H1 (cell line): Measurements from ENCODE around the gene NIN. TPM values are rescaled to one million over a fixed set of nuclear protein-coding genes. Genes with fewer than 3 reads are reported as not detected.

Experiments
- CTCF ChIA-PET: fragments of 300-600 bp; sonication (Branson Sonifier 250); formaldehyde crosslinking; loops from one replicate; lab custom pipeline; 2021; ENCODE audit not compliant: partially characterized antibody; lab: Charles Lee
- POLR2A ChIA-PET: fragments of 300-600 bp; sonication (Branson Sonifier 250); formaldehyde crosslinking; loops from one replicate; lab custom pipeline; 2021; ENCODE audit warnings: inconsistent platforms; ENCODE audit not compliant: partially characterized antibody; lab: Charles Lee
- DNase-seq, 2 experiments: peaks; one replicate each; pipeline versions ENCODE4 v3.0.0 to v3.0.0-alpha.2; 2010 to 2022; ENCODE audit warnings: low spot score in 2 of 2, low read depth in 1 of 2, mixed read lengths in 1 of 2
- FAIRE-seq: peaks from 2 replicates; lab custom pipeline; 2011; peaks lifted over from hg19 to GRCh38; lab: Jason Lieb, UNC
- H2AFZ ChIP-seq: 2 replicates; pipeline ENCODE4 v1.8.1; 2012; ENCODE audit warnings: low read length, inconsistent platforms
- H2AK5ac ChIP-seq: 2 replicates; pipeline ENCODE4 v1.6.1; 2013; ENCODE audit warnings: low read depth, low read length
- H2BK120ac ChIP-seq: replicated peaks from 2 replicates; pipeline ENCODE3; 2013; ENCODE audit warnings: low read depth, low read length, inconsistent platforms
- H2BK12ac ChIP-seq: 2 replicates; pipeline ENCODE4 v1.6.1; 2013; ENCODE audit warnings: low read depth, low read length
- H2BK15ac ChIP-seq: 2 replicates; pipeline ENCODE4 v1.6.1; 2013; ENCODE audit warnings: low read length
- H2BK20ac ChIP-seq: 2 replicates; pipeline ENCODE4 v1.6.1; 2013; ENCODE audit warnings: low read length
- H2BK5ac ChIP-seq: 2 replicates; pipeline ENCODE4 v1.6.1; 2013; ENCODE audit warnings: low read depth, low read length
- H3K14ac ChIP-seq: 2 replicates; pipeline ENCODE4 v1.6.1; 2013; ENCODE audit warnings: inconsistent platforms; ENCODE audit not compliant: insufficient read length
- H3K18ac ChIP-seq: 2 replicates; pipeline ENCODE4 v1.6.1; 2013; ENCODE audit warnings: low read length; ENCODE audit errors: extremely low read depth
- H3K23ac ChIP-seq: 2 replicates; pipeline ENCODE4 v1.6.1; 2013; ENCODE audit warnings: inconsistent platforms; ENCODE audit not compliant: insufficient read length
- H3K23me2 ChIP-seq: 2 replicates; pipeline ENCODE4 v1.6.1; 2013; ENCODE audit warnings: low read depth, low read length
- H3K27ac ChIP-seq: 2 replicates; pipeline ENCODE4 v1.6.1; 2011; ENCODE audit warnings: low read depth, low read length, inconsistent platforms
- H3K27me3 ChIP-seq, 4 experiments: replicated peaks in 1 of 4; 1 replicate in 1 of 4; 2 replicates in 3 of 4; pipeline versions ENCODE4 v1.6.1 to v1.8.1; 2011 to 2013; ENCODE audit warnings: low read length in 3 of 4, mild to moderate bottlenecking in 3 of 4, inconsistent platforms in 2 of 4, mixed read lengths in 2 of 4, moderate library complexity in 1 of 4; ENCODE audit not compliant: control insufficient read depth in 3 of 4, insufficient read depth in 3 of 4; ENCODE audit errors: extremely low read depth in 1 of 4
- H3K36me3 ChIP-seq, 4 experiments: 2 replicates each; pipeline versions ENCODE4 v1.6.1 to v1.8.1; 2011 to 2013; ENCODE audit warnings: mild to moderate bottlenecking in 4 of 4, low read length in 3 of 4, moderate library complexity in 2 of 4, control low read depth in 1 of 4, inconsistent platforms in 1 of 4; ENCODE audit not compliant: insufficient read depth in 4 of 4, control insufficient read depth in 2 of 4
- H3K4ac ChIP-seq: replicated peaks from 2 replicates; pipeline ENCODE3; 2013; ENCODE audit warnings: low read length, low read depth, mixed read lengths, inconsistent platforms; ENCODE audit not compliant: insufficient read length
- H3K4me1 ChIP-seq, 4 experiments: replicated peaks in 1 of 4; 1 replicate in 1 of 4; 2 replicates in 3 of 4; pipeline versions ENCODE4 v1.6.1 to v1.8.1; 2011 to 2013; ENCODE audit warnings: low read length in 3 of 4, inconsistent platforms in 2 of 4, mixed read lengths in 1 of 4; ENCODE audit not compliant: insufficient read depth in 4 of 4, control insufficient read depth in 3 of 4
- H3K4me2 ChIP-seq, 2 experiments: 2 replicates each; pipeline versions ENCODE4 v1.6.1 to v1.8.1; 2011 to 2013; ENCODE audit warnings: low read depth in 2 of 2, low read length in 2 of 2, control low read depth in 1 of 2, inconsistent platforms in 1 of 2, mild to moderate bottlenecking in 1 of 2; ENCODE audit not compliant: insufficient read depth in 1 of 2
- H3K4me3 ChIP-seq, 4 experiments: fragments of 200-600, 300-600 bp in 1 of 4; sonication (generic), shearing (Covaris generic), sonication (Bioruptor Twin) in 1 of 4; 2 replicates each; pipeline versions ENCODE4 v1.5.1 to v1.8.1; 2011 to 2016; ENCODE audit warnings: low read length in 4 of 4, low read depth in 3 of 4, control low read depth in 2 of 4, inconsistent platforms in 2 of 4, mild to moderate bottlenecking in 2 of 4, mixed read lengths in 1 of 4, moderate library complexity in 1 of 4; ENCODE audit not compliant: insufficient read depth in 2 of 4; ENCODE audit errors: extremely low read depth in 1 of 4
- H3K56ac ChIP-seq: replicated peaks from 2 replicates; pipeline ENCODE3; 2013; ENCODE audit warnings: low read depth, mild to moderate bottlenecking, mixed read lengths, low read length, inconsistent platforms; ENCODE audit not compliant: insufficient read length
- H3K79me1 ChIP-seq: 2 replicates; pipeline ENCODE4 v1.6.1; 2013; ENCODE audit warnings: low read depth, low read length, control low read depth
- H3K79me2 ChIP-seq, 2 experiments: 2 replicates each; pipeline versions ENCODE4 v1.6.1 to v1.8.1; 2012 to 2013; ENCODE audit warnings: low read length in 2 of 2, mild to moderate bottlenecking in 2 of 2, inconsistent platforms in 1 of 2; ENCODE audit not compliant: insufficient read depth in 2 of 2, control insufficient read depth in 1 of 2
- H3K9ac ChIP-seq, 4 experiments: replicated peaks in 1 of 4; 1 replicate in 1 of 4; 2 replicates in 3 of 4; pipeline versions ENCODE4 v1.6.1 to v1.8.1; 2011 to 2013; ENCODE audit warnings: low read depth in 3 of 4, low read length in 3 of 4, control low read depth in 2 of 4, mild to moderate bottlenecking in 2 of 4, moderate library complexity in 2 of 4, inconsistent platforms in 1 of 4; ENCODE audit errors: extremely low read depth in 1 of 4
- H3K9me3 ChIP-seq, 2 experiments: 2 replicates each; pipeline versions ENCODE4 v1.6.1 to v1.8.1; 2012 to 2013; ENCODE audit warnings: mild to moderate bottlenecking in 2 of 2, moderate library complexity in 2 of 2, control low read depth in 1 of 2, inconsistent platforms in 1 of 2, low read depth in 1 of 2, low read length in 1 of 2, mixed read lengths in 1 of 2; ENCODE audit not compliant: insufficient read depth in 2 of 2
- H4K20me1 ChIP-seq, 2 experiments: replicated peaks in 1 of 2; 2 replicates each; pipeline versions ENCODE3 to v1.8.1; 2011 to 2013; ENCODE audit warnings: inconsistent platforms in 2 of 2, low read length in 2 of 2, mild to moderate bottlenecking in 1 of 2; ENCODE audit not compliant: insufficient read depth in 2 of 2, control insufficient read depth in 1 of 2
- H4K5ac ChIP-seq: 2 replicates; pipeline ENCODE4 v1.6.1; 2013; ENCODE audit warnings: low read length, low read depth, mixed read lengths, inconsistent platforms; ENCODE audit not compliant: insufficient read length
- H4K8ac ChIP-seq: 2 replicates; pipeline ENCODE4 v1.8.0; 2013; ENCODE audit warnings: mild to moderate bottlenecking, moderate library complexity, low read length, inconsistent platforms; ENCODE audit not compliant: insufficient read depth; ENCODE audit errors: extremely low read depth
- H4K91ac ChIP-seq: replicated peaks from 2 replicates; pipeline ENCODE3; 2013; ENCODE audit warnings: low read length, mixed read lengths, inconsistent platforms; ENCODE audit not compliant: insufficient read length
- BACH1 ChIP-seq: IDR thresholded peaks from 2 replicates; pipeline ENCODE4 v1.6.1; 2012; ENCODE audit warnings: low read length, improper control_type of control experiment
- CHD1 ChIP-seq: IDR thresholded peaks from 2 replicates; pipeline ENCODE4 v1.6.1; 2012; ENCODE audit warnings: low read depth, low read length, improper control_type of control experiment
- WGBS, 2 experiments: shearing (Covaris generic) in 1 of 2; methylation state at CpG; one replicate each; pipeline versions ENCODE4 v1.1.6 to v1.1.7; 2013 to 2015; ENCODE audit warnings: low lambda C conversion rate in 2 of 2, mixed read lengths in 2 of 2, inconsistent platforms in 1 of 2, low coverage in 1 of 2, missing lambda C conversion rate in 1 of 2; ENCODE audit not compliant: insufficient replicate concordance in 2 of 2, insufficient coverage in 1 of 2, insufficient read length in 1 of 2; ENCODE audit errors: extremely low coverage in 1 of 2, missing lambda C conversion rate in 1 of 2; 5-methylcytosine and 5-hydroxymethylcytosine counted together
- long read RNA-seq, 2 experiments: library from RNA in 1 of 2; library from capped mRNA in 1 of 2; stranded (forward); transcript quantifications; one replicate each; pipeline ENCODE4 v2.0.0, GENCODE V29; 2021; ENCODE audit warnings: inconsistent platforms in 1 of 2
- polyA minus RNA-seq, 3 experiments: library from RNA; depleted of rRNA, polyadenylated mRNA; stranded (reverse); fragments of >200 nt; gene quantifications; 1 replicate in 2 of 3; 2 replicates in 1 of 3; pipeline ENCODE4 v1.2.3, GENCODE V29; 2011
- polyA plus RNA-seq, 7 experiments: library from polyadenylated mRNA; depleted of rRNA in 3 of 7; stranded (reverse) in 5 of 7; unstranded in 2 of 7; fragments of >200 nt in 5 of 7; fragments of 200-250 nt in 2 of 7; gene quantifications; 1 replicate in 5 of 7; 2 replicates in 1 of 7; 4 replicates in 1 of 7; pipeline versions ENCODE4 v1.2.1 to v1.2.3, GENCODE V29; 2011 to 2013; ENCODE audit warnings: missing spikeins in 2 of 7, mixed read lengths in 2 of 7
- total RNA-seq: library from RNA; stranded (reverse); fragmentation: NEBNext Ultra II Directional; extraction: Animal tissue kit (Norgen Biotek cat#: 25700); gene quantifications from 2 replicates; pipeline ENCODE4 v1.2.1, GENCODE V29; 2021

NIN gene, protein sequence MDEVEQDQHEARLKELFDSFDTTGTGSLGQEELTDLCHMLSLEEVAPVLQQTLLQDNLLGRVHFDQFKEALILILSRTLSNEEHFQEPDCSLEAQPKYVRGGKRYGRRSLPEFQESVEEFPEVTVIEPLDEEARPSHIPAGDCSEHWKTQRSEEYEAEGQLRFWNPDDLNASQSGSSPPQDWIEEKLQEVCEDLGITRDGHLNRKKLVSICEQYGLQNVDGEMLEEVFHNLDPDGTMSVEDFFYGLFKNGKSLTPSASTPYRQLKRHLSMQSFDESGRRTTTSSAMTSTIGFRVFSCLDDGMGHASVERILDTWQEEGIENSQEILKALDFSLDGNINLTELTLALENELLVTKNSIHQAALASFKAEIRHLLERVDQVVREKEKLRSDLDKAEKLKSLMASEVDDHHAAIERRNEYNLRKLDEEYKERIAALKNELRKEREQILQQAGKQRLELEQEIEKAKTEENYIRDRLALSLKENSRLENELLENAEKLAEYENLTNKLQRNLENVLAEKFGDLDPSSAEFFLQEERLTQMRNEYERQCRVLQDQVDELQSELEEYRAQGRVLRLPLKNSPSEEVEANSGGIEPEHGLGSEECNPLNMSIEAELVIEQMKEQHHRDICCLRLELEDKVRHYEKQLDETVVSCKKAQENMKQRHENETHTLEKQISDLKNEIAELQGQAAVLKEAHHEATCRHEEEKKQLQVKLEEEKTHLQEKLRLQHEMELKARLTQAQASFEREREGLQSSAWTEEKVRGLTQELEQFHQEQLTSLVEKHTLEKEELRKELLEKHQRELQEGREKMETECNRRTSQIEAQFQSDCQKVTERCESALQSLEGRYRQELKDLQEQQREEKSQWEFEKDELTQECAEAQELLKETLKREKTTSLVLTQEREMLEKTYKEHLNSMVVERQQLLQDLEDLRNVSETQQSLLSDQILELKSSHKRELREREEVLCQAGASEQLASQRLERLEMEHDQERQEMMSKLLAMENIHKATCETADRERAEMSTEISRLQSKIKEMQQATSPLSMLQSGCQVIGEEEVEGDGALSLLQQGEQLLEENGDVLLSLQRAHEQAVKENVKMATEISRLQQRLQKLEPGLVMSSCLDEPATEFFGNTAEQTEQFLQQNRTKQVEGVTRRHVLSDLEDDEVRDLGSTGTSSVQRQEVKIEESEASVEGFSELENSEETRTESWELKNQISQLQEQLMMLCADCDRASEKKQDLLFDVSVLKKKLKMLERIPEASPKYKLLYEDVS (N-terminal part only)
- 21.3 and 21.9 TPM in 2 replicates for total RNA-seq
- 3.2 and 4.8 TPM in 2 replicates for polyA plus RNA-seq (2011; rRNA removed)
- 5.5 TPM for polyA plus RNA-seq (2011; cell fraction: cytosol; rRNA removed)
- polyA plus RNA-seq (2011; cell fraction: nucleus; rRNA removed): 10.8 TPM
- polyA plus RNA-seq (2012, experiment 1 of 2): 9.4 to 16.0 TPM (median 10.3 TPM) in 4 replicates
- 2.1 TPM for polyA plus RNA-seq (2012, experiment 2 of 2)
- polyA plus RNA-seq (2013, experiment 1 of 2): 11.2 TPM
- polyA plus RNA-seq (2013, experiment 2 of 2): 11.8 TPM
- 17.7 and 19.6 TPM in 2 replicates for polyA minus RNA-seq (2011; rRNA and poly(A)+ RNA removed)
- 13.7 TPM for polyA minus RNA-seq (2011; cell fraction: cytosol; rRNA and poly(A)+ RNA removed)
- polyA minus RNA-seq (2011; cell fraction: nucleus; rRNA and poly(A)+ RNA removed): 27.0 TPM
- long read RNA-seq, experiment 1, partial matches to known transcripts: 7 of 14 reads
- long read RNA-seq, experiment 1, other reads (novel, unspliced or antisense): 7 of 14 reads
- long read RNA-seq, experiment 2, partial matches to known transcripts: 1 of 1 reads
- long read RNA-seq, experiment 2, other reads (novel, unspliced or antisense): 0 of 1 reads

DNA sequence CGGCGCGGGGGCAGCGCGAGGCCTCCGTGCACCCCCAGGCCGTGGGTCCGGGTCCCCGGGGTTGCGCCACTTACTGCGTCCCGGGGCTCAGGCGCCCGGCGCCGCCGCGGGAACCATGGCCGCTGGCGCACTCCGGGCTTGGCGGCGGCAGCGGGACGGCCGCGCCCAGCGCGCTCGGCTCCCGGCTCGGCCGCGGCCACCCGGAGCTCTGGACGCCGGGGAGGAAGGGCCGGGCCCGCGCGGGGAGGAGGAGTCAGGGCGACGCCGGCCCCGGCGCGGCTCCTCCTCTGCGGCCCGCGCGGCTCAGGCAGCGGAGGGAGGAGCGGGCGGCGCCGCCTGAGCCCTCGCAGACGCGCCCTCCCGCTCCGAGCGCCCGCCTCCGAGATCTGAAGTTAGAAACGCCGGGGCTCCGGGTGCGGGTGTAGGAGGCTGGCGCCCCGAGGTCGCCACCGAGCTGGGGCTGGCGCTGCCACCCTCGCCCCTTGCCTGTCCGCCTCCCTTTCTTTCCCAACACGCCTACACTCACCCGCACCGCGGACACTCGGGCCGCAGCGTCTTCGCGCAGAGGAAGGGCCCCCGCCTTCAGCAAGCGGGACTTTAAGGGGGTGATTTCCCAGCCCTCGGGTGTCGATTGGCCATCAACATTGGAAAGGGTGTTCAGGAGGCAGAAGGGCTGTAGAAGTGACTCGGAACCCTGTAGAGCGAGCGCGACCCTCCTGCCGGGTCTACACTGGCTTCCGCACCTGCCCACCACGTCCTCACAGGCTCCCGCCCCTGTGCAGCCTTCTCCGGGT is at the start of gene NIN:
Gene NIN (minus strand): TSS at position 231 of the 794 bp plus-strand sequence. CDS start 9,106 bp downstream, outside the sequence.
- H3K36me3 ChIP-seq: no peaks in the 10 kb centered on the region
- 1% methylated on average over 56 of the region's 97 CpGs; no CpG with 5 or more reads in 1 of the 2 experiments for WGBS, 2 experiments
- TF ChIP-seq CHD1: no peak
- no peak for TF ChIP-seq BACH1

More for the DNA sequence above, at the start of gene NIN:
- Histone ChIP-seq H3K4me3 (peak within 1 kb of the TSS; percentile 70 to 89 (median 76)), H3K9me3 (no peaks in the 10 kb centered on the region), H3K4ac (no peak within 1 kb of the TSS), H2BK120ac (no peak within 1 kb of the TSS), H3K4me2 (peak within 1 kb of the TSS; percentile 85 to 96), H3K79me1 (no peaks in the 10 kb centered on the region), H3K14ac (no peak within 1 kb of the TSS), H3K27ac (peak within 1 kb of the TSS; percentile 61; the same call in 1 of the 2 replicates), H2BK12ac (peak within 1 kb of the TSS; percentile 70; the same call in 1 of the 2 replicates), H2AK5ac (no peak within 1 kb of the TSS), H3K79me2 (peaks cover 0 to 23% of the 10 kb centered on the region in 2 experiments; a peak in 2 of 4 replicates), H3K18ac (peak within 1 kb of the TSS; percentile 75; the same call in 1 of the 2 replicates), H4K91ac (peak within 1 kb of the TSS; percentile 48), H3K4me1 (peaks cover 0 to 13% (median 7%) of the 10 kb centered on the region in 4 experiments; a peak in 5 of 7 replicates), H2BK15ac (no peak within 1 kb of the TSS; the same call in 1 of the 2 replicates), H4K20me1 (peaks cover 12 to 16% of the 10 kb centered on the region in 2 experiments), H3K23ac (no peak within 1 kb of the TSS), H2BK5ac (peak within 1 kb of the TSS; percentile 29; the same call in 1 of the 2 replicates), H4K5ac (peak within 1 kb of the TSS; percentile 41), H2BK20ac (0 out of 2 replicates have a peak within 1 kb of the TSS, but pooled peaks have one; percentile 43), H3K56ac (peak within 1 kb of the TSS; percentile 67), H3K23me2 (peaks cover 17% of the 10 kb centered on the region), H4K8ac (peak within 1 kb of the TSS; percentile 76), H2AFZ (peak within 1 kb of the TSS; percentile 91), H3K27me3 (peaks cover 5 to 55% (median 36%) of the 10 kb centered on the region in 4 experiments), H3K9ac (peak within 1 kb of the TSS; percentile 31 to 76 (median 63); a peak in 5 of 7 replicates)
- no peak for FAIRE-seq
- POLR2A ChIA-PET: interaction anchor here (1.0 to 3.9 kb wide), 7 partner anchors 9 to 161 kb away, joined by 3 to 23 read pairs (median 4); no protein-coding TSS in a partner anchor
- peak in 1 of 2 experiments; percentile 79 for DNase-seq
- CTCF ChIA-PET: interaction anchor here (1.4 to 3.2 kb wide), 4 partner anchors 20 to 55 kb away, joined by 4 to 9 read pairs (median 4); no protein-coding TSS in a partner anchor
